Measurements from ENCODE around the gene PCNX3. TPM values are rescaled to one million over a fixed set of nuclear protein-coding genes. Genes with fewer than 3 reads are reported as not detected.
"Not testable (repeated sequence)": the region's sequence is repeated elsewhere in the genome, so short reads cannot be mapped to it uniquely, and the experiment has no call there.

The PCNX3 gene
- total RNA-seq, 2 experiments from 2014 or later: 40.9 to 42.6 TPM

- no peaks in the 10 kb centered on the region for H3K9me3 Mint-ChIP-seq
- no peaks in the 10 kb centered on the region for H3K4me1 Mint-ChIP-seq
- no peak overlapping the region for H3K4me3 Mint-ChIP-seq
- H3K36me3 Mint-ChIP-seq: no peaks in the 10 kb centered on the region
- DNase-seq: no peak
- H3K27ac Mint-ChIP-seq: no peak overlapping the region
- H3K27me3 Mint-ChIP-seq: no peaks in the 10 kb centered on the region
Observed at GRCh38 chr11:65680192-65680743, 64.7 kb downstream of the PCNX3 start.

GRCh38 chr11:65683480-65683879, 67.9 kb downstream of the PCNX3 start:
- H3K36me3 Mint-ChIP-seq, H3K4me3 Mint-ChIP-seq, H3K27ac Mint-ChIP-seq, H3K4me1 Mint-ChIP-seq, DNase-seq, H3K27me3 Mint-ChIP-seq, H3K9me3 Mint-ChIP-seq: not testable (repeated sequence)

GRCh38 chr11:65685981-65686380, 70.4 kb downstream of the PCNX3 start:
- Mint-ChIP-seq H3K36me3 (no peaks in the 10 kb centered on the region), H3K27ac (no peak overlapping the region), H3K27me3 (no peaks in the 10 kb centered on the region), H3K9me3 (no peaks in the 10 kb centered on the region), H3K4me3 (no peak overlapping the region), H3K4me1 (no peaks in the 10 kb centered on the region)
- DNase-seq: no peak

Other genes with a start within 250 kb of the PCNX3 start
- 10 to 100 TPM; 15.4 to 15.7 TPM for gene SLC25A45, start 233.1 kb upstream of the PCNX3 start, total RNA-seq
- gene FRMD8, start 229.1 kb upstream of the PCNX3 start, total RNA-seq: 10 to 100 TPM; 33.1 to 36.3 TPM
- 100 to 1,000 TPM; 136 to 155 TPM for gene NEAT1, start 193.0 kb upstream of the PCNX3 start, total RNA-seq
- 1,000 to 10,000 TPM; 2,463 to 2,829 TPM for gene MALAT1, start 116.7 kb upstream of the PCNX3 start, total RNA-seq
- gene SCYL1, start 90.7 kb upstream of the PCNX3 start, total RNA-seq: 10 to 100 TPM; 70.5 to 80.3 TPM
- gene LTBP3, start 57.4 kb upstream of the PCNX3 start, total RNA-seq: 10 to 100 TPM; 35.5 to 36.0 TPM
- gene ZNRD2, start 45.3 kb upstream of the PCNX3 start, total RNA-seq: 10 to 100 TPM; 59.1 to 63.3 TPM
- gene FAM89B, start 43.2 kb upstream of the PCNX3 start, total RNA-seq: 10 to 100 TPM; 13.6 to 15.0 TPM
- 10 to 100 TPM; 55.7 to 60.0 TPM for gene EHBP1L1, start 39.7 kb upstream of the PCNX3 start, total RNA-seq
- gene KCNK7, start 20.0 kb upstream of the PCNX3 start, total RNA-seq: under 1 TPM; 0.37 to 0.62 TPM
- 10 to 100 TPM; 51.2 to 54.8 TPM for gene MAP3K11, start 1.6 kb upstream of the PCNX3 start, total RNA-seq
- 100 to 1,000 TPM; 123 to 127 TPM for gene SIPA1, start 22.3 kb downstream of the PCNX3 start, total RNA-seq
- 10 to 100 TPM; 69.6 to 71.6 TPM for gene RELA, start 47.1 kb downstream of the PCNX3 start, total RNA-seq
- gene KAT5, start 96.5 kb downstream of the PCNX3 start, total RNA-seq: 10 to 100 TPM; 65.0 to 65.4 TPM
- 100 to 1,000 TPM; 104 to 108 TPM for gene RNASEH2C, start 105.0 kb downstream of the PCNX3 start, total RNA-seq
- 10 to 100 TPM; 20.4 to 20.6 TPM for gene AP5B1, start 165.2 kb downstream of the PCNX3 start, total RNA-seq
- gene OVOL1, start 171.3 kb downstream of the PCNX3 start, total RNA-seq: under 1 TPM; 0.42 to 0.45 TPM
- gene SNX32, start 218.2 kb downstream of the PCNX3 start, total RNA-seq: 1 to 10 TPM; 2.4 to 3.3 TPM
- 1,000 to 10,000 TPM; 1,050 to 1,075 TPM for gene CFL1, start 242.4 kb downstream of the PCNX3 start, total RNA-seq
- 10 to 100 TPM; 64.0 to 67.4 TPM for gene MUS81, start 244.7 kb downstream of the PCNX3 start, total RNA-seq

Data from activated naive CD8-positive, alpha-beta T cell treated with anti-CD3 and anti-CD28 coated beads for 36 hours (primary cell).